MM.1S (cell line): Measurements from ENCODE around the gene YTHDF1.

Source experiments
- DNase-seq: peaks from one replicate; pipeline ENCODE4 v3.0.0-alpha.2; 2015
- H2AFZ ChIP-seq: fragments of 300-600 bp; sonication (generic); 2 replicates; pipeline ENCODE4 v1.6.0; 2016; ENCODE audit warnings: antibody characterized with exemption, low read length
- H3F3A ChIP-seq: fragments of 300-600 bp; sonication (generic); 2 replicates; pipeline ENCODE4 v1.6.1; 2016; ENCODE audit warnings: mild to moderate bottlenecking, antibody characterized with exemption, low read length, moderate library complexity, mixed read lengths; ENCODE audit not compliant: insufficient read depth
- H3K27ac ChIP-seq: fragments of 300-600 bp; sonication (generic); 2 replicates; pipeline ENCODE4 v1.5.1; 2016; ENCODE audit warnings: mild to moderate bottlenecking, low read length
- H3K27me3 ChIP-seq: fragments of 300-600 bp; sonication (generic); replicated peaks from 2 replicates; pipeline ENCODE4 v1.6.0; 2016; ENCODE audit warnings: low read length; ENCODE audit not compliant: insufficient read depth
- H3K36me3 ChIP-seq: fragments of 300-600 bp; sonication (generic); replicated peaks from 2 replicates; pipeline ENCODE4 v1.6.1; 2016; ENCODE audit warnings: mild to moderate bottlenecking, low read length, mixed read lengths; ENCODE audit not compliant: insufficient read depth
- H3K4me1 ChIP-seq: fragments of 300-600 bp; sonication (generic); 2 replicates; pipeline ENCODE4 v1.6.1; 2016; ENCODE audit warnings: low read length, mixed read lengths
- H3K4me2 ChIP-seq: fragments of 300-600 bp; sonication (generic); 2 replicates; pipeline ENCODE4 v1.6.0; 2016; ENCODE audit warnings: low read depth, low read length
- H3K4me3 ChIP-seq: fragments of 300-600 bp; sonication (generic); 2 replicates; pipeline ENCODE4 v1.5.1; 2016; ENCODE audit warnings: low read length, mixed read lengths
- H3K79me2 ChIP-seq: fragments of 300-600 bp; sonication (generic); 2 replicates; pipeline ENCODE4 v1.6.1; 2016; ENCODE audit warnings: mixed run types, low read length, mixed read lengths
- H3K9ac ChIP-seq: fragments of 300-600 bp; sonication (generic); 2 replicates; pipeline ENCODE4 v1.6.1; 2016; ENCODE audit warnings: low read length, mixed read lengths
- H3K9me2 ChIP-seq: fragments of 300-600 bp; sonication (generic); replicated peaks from 2 replicates; pipeline ENCODE4 v1.6.1; 2016; ENCODE audit warnings: mild to moderate bottlenecking, low read length, mixed read lengths; ENCODE audit not compliant: insufficient read depth
- H3K9me3 ChIP-seq: fragments of 300-600 bp; sonication (generic); replicated peaks from 2 replicates; pipeline ENCODE4 v1.6.1; 2016; ENCODE audit warnings: mild to moderate bottlenecking, low read length, mixed read lengths; ENCODE audit not compliant: insufficient read depth
- H4K20me1 ChIP-seq: fragments of 300-600 bp; sonication (generic); 2 replicates; pipeline ENCODE4 v1.6.1; 2016; ENCODE audit warnings: mild to moderate bottlenecking, low read length, moderate library complexity, mixed read lengths; ENCODE audit not compliant: insufficient read depth
- CTCF ChIP-seq: fragments of 300-600 bp; sonication (generic); IDR thresholded peaks from 2 replicates; pipeline ENCODE4 v1.5.1; 2016; ENCODE audit warnings: antibody characterized with exemption, low read length, mixed read lengths
- EZH2 ChIP-seq: fragments of 300-600 bp; sonication (generic); optimal IDR thresholded peaks from 2 replicates; pipeline ENCODE3; 2017; ENCODE audit warnings: low read depth, mild to moderate bottlenecking, antibody characterized with exemption, low read length, mixed read lengths
- EZH2phosphoT487 ChIP-seq: fragments of 300-600 bp; sonication (generic); IDR thresholded peaks from 2 replicates; pipeline ENCODE4 v1.6.1; 2018; ENCODE audit warnings: antibody characterized with exemption, low read length

Gene YTHDF1

GRCh38 chr20:63176034-63176426 lies 39.9 kb downstream of the YTHDF1 start:
- TF ChIP-seq CTCF (no peak), EZH2phosphoT487 (no peak), EZH2 (no peak)
- peaks cover 87% of the 10 kb centered on the region for H3K27me3 ChIP-seq
- H2AFZ ChIP-seq, result no peak overlapping the region
- H3K4me3 ChIP-seq, result no peak overlapping the region
- H3K36me3 ChIP-seq, result no peaks in the 10 kb centered on the region
- no peak overlapping the region for H3K9ac ChIP-seq
- no peak overlapping the region for H3K27ac ChIP-seq
- no peak for DNase-seq
- H3K9me2 ChIP-seq, result no peaks in the 10 kb centered on the region
- no peaks in the 10 kb centered on the region for H3K79me2 ChIP-seq
- no peaks in the 10 kb centered on the region for H3K4me1 ChIP-seq
- H3K4me2 ChIP-seq, result no peak overlapping the region
- H3K9me3 ChIP-seq, result no peaks in the 10 kb centered on the region
- H3F3A ChIP-seq, result no peaks in the 10 kb centered on the region
- no peaks in the 10 kb centered on the region for H4K20me1 ChIP-seq

- no peak for TF ChIP-seq EZH2
- no peak for TF ChIP-seq CTCF
- TF ChIP-seq EZH2phosphoT487, result no peak
- Histone ChIP-seq H3K79me2 (no peaks in the 10 kb centered on the region), H3K9me2 (no peaks in the 10 kb centered on the region), H4K20me1 (no peaks in the 10 kb centered on the region), H3K9me3 (no peaks in the 10 kb centered on the region), H3K4me1 (no peaks in the 10 kb centered on the region), H3K4me2 (no peak overlapping the region), H3K4me3 (no peak overlapping the region), H3K27ac (no peak overlapping the region), H3F3A (no peaks in the 10 kb centered on the region), H3K27me3 (peaks cover 87% of the 10 kb centered on the region), H3K9ac (no peak overlapping the region), H3K36me3 (no peaks in the 10 kb centered on the region), H2AFZ (no peak overlapping the region)
- no peak for DNase-seq
Measured at GRCh38 chr20:63175038-63175895, 40.7 kb downstream of the YTHDF1 start.

- Histone ChIP-seq H3K4me2 (no peak overlapping the region), H3K4me3 (no peak overlapping the region), H3K36me3 (no peaks in the 10 kb centered on the region), H3F3A (no peaks in the 10 kb centered on the region), H3K27me3 (peaks cover 84% of the 10 kb centered on the region), H4K20me1 (no peaks in the 10 kb centered on the region), H3K9ac (no peak overlapping the region), H3K9me3 (no peaks in the 10 kb centered on the region), H3K9me2 (no peaks in the 10 kb centered on the region), H2AFZ (no peak overlapping the region), H3K27ac (no peak overlapping the region), H3K4me1 (no peaks in the 10 kb centered on the region), H3K79me2 (no peaks in the 10 kb centered on the region)
- TF ChIP-seq EZH2 (no peak), EZH2phosphoT487 (no peak), CTCF (no peak)
- DNase-seq, result no peak
Measured at GRCh38 chr20:63174309-63175037, 41.5 kb downstream of the YTHDF1 start.
